HG03575 (cell line): Measurements from ENCODE around the gene BPIFB2.

Source experiments
- ATAC-seq: cut with Tn5 transposase; IDR thresholded peaks from one replicate; pipeline ENCODE4 v1.9.1; 2021; ENCODE audit not compliant: unreplicated experiment, insufficient number of reproducible peaks, low FRiP score; ENCODE audit errors: extremely low read depth

The BPIFB2 gene

DNA sequence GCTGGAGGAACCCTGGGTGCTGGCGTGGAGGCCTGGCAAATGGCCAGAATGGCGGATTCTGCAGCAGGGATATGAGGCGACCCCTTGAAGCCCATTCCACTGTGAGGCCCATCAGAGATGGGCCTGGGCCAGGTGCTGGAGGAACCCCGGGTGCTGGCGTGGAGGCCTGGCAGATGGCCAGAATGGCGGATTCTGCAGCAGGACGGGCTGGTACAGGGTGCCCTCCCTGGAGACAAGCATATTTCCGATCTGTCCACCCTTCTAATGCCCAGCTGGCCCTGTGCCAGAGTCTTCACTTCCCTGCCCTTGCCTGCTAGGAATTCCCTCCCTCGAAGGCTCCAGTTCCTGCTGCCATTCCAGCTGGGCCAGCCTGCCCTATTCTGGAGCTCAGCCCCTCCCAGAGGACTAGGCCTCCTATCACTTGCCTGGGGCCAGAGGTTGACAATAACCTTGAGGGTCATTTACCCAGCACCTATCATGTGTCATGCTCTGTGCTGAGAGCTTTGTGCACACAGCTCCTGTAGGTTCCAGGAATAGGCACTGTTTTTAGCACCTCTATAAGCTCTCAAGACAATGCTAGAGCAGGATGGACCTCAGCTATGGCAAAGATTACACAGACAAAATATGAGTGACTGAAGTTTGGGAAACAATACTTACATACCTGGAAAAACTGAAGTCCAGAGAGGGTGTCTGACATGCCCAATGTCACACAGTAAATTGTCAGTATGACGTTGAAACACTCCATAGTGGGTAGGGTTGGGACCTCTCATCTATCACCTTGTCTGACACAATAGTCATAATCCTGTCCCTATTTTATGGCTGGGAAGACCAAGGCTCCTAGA is 24.7 kb upstream of the BPIFB2 start:
- no peak for ATAC-seq

DNA sequence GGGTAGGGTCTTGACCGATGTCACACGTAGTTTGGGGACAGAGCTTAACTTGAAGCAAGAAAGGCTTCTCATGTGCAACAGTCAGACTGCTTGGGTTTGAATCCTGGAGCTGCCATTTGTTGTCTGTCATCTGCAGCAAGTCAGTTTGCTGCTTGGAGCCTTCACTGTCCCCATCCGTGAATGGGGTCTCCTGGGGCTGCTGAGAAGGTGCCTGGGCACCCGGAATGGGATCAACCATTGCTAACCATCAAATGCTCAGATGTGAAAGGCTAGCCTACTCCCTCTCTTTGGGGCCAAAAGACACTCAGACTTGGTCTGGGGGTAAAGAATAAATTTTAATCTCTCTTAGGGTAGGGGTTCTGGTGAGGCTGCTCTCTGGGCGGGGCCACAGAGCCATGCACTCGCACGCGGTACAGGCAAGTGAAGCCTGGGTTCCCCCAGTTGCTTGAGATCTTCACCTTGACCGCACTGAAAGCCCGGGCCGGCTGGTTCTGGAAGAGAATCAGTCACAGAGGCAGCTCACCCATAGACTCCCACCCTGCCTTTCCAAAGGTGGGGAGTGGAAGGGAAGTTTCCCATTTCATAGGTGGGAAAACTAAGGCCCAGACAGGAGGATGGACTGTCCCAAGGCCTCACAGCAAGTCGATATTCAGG is 23.9 kb upstream of the BPIFB2 start:
- no peak for ATAC-seq

DNA sequence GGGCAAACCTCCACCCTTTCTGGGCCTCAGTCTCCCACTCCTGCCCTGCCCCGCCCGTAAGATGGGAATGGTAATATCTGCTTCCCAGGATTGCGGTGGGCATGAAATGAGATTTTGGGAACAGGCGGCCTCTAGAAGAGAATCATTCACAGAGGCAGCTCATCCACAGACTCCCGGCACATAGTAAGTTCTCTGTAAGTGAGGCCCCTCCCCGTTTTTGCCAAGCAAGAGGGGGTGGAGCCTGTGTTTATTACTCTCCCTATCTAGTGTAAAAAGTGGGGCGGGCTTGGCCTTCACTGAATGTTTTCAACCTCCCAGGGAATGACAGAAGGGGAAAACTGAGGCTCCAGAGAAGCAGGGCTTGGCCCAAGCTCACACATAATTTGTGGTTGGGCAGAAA is 23.3 kb upstream of the BPIFB2 start:
- no peak for ATAC-seq

DNA sequence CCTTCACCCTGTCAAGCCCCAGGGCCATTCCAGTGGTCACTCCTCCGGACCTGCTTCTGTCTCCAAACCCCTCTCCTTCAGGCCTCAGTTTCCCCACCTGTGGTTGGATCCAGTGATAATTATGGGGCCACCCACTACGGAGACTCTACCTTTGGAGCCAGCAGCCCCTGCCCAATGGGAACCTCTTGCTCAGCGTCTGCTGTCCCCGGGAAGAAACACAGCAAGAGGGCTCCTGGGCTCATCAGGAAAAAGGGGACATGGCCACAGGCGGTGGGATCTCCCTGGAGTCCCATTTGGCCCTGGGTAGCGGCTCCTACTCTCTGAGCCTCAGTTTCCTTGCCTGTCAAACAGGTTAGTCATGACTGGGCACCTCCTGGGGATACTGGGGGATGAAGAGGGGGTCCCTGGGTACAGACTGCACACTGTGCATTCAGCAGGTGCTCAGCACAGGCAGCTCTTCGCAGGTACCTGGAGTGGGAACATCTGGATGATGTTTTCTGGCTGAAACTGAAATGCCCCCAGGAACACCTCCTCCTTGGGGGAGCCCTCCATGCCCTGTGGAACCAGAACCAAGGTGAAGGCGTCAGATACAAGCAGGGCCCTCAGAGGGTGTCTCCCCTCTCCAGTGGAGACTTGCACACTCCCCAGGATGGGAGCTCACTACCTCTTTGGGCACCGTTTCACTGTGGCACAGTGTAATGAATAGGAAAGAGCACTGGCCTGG is 22.7 kb upstream of the BPIFB2 start:
- ATAC-seq, result no peak

DNA sequence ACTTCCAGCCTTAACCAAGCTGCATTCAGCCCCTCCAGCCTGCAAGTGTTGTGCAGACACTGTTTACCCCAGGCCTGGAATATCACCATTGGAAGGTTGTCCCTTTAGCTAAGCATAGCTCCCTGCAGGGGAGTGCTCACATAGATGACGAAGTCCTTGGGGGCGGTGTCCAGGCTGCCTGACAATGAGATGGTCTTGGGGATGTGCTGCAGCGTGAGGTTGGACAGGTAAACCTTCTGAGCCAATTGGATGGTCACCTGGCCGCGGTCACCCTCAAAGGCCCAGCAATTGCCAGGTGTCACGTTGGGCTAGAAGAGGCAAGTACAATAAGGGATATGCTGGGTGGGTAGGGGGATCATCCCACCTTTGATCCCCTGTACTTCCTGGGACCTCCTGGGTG is 21.9 kb upstream of the BPIFB2 start:
- ATAC-seq, result no peak

DNA sequence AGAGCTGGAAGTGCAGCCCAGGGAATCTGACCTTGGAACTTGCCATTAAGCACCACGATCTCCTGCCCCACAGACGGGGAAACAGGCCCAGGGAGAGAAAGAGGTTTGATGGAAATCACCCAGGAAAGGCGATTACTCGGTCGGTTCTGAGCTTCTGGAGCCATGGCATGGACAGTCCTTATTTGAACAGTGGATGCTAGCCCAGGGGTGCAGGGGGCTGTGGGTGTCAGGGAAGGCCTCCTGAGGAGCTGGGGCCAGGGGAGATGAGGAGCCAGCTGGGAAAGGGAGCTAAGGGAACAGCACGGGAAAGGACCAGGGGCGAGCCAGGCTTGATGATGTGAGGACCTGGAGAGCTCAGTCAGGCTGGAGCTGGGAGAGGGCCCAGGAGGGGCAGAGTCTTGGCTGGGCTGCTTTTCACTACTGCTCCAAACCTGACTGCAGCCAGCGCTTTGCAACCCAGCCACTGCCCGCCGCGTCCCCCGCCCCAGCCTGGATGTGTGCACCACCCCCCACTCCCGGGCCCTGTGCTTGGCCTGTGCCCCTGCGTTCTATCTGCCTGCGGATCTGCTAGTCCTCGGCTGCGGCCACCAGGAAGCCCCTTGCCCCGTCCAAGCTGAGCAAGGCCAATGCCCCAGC is 21.1 kb upstream of the BPIFB2 start:
- no peak for ATAC-seq

DNA sequence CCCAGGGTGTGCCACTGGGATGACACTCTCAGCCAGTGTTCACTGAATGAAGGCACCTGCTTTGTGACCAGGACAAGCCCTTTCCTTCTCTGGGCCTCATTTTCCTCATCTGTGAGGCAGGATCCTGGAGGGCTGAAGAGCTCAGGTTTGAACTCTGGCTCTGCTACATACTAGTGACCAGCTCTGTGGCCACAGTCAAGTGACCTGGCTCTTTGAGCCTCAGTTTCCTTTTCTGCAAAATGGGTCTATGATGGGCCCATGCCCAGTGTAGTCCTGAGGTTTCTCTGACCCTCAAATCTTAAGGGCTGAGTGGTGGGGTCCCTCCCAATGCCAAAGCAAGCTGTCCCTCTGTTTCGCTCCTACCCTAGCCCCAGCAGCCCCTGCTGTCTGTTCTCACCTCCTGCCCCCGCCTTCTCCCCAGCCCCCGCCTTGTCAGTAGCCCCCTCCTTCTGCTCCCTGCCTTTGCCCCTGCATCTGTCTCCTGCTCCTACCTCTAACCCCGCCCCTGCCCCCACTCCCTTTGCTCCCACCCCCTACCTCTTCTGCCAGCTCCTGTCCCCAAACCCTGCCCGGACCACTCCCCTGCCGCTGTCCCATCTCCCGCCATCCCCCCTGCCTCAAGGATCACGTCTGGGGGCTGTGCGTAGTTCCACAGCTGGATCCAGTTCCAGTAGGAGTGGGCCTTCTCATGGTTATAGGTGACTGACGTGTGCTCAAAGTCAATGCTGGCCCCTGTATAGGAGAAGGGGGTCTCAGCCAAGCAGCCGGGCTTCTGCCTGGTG is 20.3 kb upstream of the BPIFB2 start:
- no peak for ATAC-seq

DNA sequence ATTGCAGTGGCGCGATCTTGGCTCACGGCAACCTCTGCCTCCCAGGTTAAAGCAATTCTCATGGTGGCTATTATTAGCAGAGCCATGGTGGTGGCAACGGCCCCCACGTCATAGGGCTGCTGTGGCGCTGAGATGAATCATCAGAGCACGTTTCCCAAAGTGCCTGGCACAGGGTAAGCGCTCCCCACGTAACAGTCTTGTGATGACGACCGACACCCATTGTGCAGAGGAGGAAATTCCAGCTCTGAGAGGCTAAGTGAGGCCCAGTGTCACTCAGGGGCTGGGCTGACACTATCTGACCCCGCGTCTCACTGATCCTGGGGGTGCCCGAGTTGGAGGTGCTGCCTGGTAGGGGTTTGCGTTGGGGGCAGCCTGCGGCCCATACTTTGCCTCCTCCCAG is 19.5 kb upstream of the BPIFB2 start:
- ATAC-seq, result no peak

DNA sequence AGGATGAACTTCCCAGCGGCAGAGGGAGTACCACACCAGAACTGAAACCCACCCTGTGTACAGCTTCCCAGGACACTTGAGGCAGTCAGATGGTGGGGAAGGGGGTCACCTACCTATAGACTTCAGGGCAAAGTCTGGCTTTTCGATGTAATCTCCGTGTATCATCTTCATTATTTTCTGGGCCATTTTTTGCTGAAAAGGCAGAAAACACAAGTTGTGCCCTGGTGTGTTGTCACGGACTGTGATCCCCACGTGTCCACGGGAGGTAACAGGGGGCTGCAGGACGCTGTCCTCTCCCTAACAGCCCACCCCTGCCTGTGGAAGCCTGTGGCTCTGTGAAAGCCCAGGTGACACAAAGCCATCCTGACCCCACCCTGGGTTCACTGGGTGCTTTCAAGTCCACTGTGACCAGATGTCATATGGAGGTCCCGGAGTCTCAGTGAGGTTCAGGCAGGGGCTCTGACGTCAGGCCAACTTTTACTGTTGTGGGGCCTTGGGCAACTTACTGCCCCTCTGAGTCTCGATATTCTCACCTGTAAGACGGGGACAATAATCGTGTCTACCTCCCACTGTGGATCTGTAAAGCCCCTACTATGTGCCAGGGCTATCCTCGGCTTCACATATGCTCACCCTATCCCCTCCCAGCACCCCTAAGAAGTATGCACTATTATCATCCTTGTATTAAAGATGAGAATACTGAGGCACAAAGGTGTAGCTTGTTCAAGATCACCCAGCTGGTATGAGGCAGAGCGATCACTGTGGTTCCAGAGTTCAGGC is 17.8 kb upstream of the BPIFB2 start:
- no peak for ATAC-seq

DNA sequence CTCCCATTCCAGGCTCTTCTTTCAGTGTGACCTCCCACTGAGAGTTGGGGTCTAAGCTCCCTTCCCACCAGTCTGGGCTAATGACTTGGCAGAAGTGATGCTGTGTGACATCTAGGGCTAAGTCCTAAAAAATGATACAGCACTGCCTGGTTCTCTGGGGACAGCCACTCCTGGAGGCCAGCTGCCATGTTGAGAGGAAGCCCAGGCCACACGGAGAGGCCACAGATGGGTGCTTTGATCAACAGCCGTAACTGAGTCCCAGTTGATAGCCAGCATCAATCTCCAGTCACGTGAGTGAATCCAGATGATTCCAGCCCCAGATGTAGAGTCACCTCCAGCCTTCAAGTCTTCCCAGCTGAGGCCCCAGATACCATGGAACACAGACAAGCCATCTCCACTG is 17.1 kb upstream of the BPIFB2 start:
- ATAC-seq, result no peak

DNA sequence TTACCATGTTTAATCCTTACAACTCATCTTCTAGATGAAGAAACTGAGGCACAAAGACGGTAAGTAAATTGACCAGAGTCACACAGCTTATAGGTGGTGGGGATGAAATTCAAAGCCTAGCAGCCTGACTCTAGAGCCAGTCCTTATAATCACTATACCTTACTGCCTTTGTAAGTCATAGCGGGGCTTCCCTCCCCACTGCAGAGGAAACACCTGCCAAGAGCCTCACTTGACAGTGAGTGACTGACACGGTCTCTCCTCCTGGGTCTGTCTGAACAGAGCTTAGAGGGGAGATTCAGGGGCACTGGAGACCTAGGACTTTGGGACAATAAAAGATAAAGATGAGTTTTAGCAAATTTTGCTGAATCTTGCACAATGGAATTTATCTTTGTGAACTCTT is 16.1 kb upstream of the BPIFB2 start:
- ATAC-seq, result no peak

DNA sequence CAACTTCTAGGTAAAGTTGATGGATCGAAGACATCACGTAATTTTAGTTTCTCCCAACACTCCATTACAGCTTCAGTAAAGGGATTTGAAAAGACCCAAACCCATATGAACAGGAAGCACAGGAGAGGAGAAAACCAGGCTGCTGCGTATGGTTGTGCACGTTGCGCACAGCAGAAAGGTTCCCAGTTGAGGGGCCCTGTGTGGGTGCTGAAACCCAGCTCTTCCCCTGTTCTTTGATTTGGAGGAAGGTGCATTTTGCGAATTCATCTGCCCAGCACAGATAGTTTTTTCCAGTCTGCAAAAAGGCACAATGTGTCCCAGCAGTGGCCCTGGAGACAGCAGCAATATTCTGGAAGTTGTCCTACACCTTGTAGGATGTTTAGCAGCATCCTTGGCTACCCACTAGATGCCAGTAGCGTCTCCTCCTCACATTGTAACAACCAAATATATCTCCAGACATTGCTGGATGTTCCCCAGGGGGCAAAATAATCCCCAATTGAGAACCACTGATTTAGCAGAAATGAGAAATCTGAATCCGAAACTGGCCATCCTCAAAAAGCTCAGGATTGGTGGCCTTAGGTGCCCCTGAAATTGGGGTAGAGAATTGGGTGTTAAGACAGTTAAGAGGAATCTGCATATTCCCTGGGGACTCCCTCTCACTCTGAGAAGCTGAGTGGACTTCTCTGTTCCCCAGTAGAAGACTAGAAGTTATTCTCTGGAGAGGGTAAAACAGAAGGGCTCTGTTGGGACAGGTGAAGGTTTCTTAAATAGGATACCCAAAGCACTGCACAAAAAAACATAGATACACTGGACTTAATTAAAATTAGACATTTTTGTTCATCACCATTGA is 15.5 kb upstream of the BPIFB2 start:
- ATAC-seq, result no peak

DNA sequence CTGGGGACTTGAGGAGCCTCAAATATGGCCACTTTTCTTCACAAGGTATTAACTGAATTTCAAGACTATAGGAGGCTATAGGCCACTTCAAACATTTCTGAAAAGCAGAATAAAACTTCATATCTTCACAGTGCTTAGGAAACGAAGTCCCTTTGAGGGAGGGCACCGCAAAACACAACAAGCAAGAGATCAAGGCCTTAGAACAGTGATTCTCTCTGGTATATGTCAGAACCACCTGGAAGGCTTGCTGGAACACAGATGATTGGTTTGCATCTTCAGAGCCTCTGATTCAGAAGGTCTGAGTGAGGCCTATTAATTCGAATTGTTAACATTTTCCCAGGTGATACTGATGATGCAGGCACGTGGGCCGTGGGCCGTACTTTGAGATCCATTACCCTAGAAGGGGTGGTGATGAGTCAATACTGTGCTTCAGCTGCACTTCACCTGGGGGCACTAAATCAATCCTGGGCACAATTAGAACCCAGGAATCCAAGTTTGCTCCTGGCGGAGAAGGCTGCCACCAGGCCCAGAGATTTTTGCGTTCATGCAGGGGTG is 13.9 kb upstream of the BPIFB2 start:
- ATAC-seq, result no peak

DNA sequence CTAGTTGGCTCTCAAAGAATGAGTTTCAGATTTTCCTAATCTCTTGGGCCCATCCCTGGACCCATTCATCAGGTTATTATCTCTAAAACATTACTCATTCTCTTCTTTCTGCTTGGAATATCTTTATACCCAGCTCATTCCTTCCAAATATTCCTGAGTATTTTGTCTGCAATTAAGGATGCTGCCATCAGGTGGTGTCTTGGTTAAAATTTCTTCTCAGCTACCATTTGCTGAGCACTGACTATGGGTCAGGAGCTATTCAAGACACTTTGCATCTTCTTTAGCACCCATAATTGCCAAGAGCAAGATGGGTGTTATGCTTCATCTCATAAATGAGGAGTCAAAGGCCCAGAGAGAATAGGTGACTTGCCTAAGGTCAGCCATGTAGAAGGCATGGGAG is 11.7 kb upstream of the BPIFB2 start:
- no peak for ATAC-seq

DNA sequence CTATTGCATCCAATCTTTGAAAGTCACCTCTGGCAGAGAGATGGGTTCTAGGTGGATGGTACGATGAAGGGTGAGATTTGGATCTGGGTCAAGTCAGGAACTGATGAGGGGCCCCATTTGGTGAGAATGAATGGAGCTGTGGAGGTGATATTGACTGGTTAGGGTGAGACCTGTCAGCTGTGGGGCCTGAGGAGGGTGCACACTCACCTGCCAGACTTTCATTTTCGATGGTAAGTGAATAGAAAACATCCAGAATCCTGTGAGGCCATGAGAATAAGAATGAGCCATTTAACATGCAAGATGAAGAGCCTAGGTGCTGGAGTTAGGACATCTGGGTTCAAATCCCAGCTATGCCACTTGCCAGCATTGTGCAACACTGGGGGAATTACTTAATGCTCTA is 10.1 kb upstream of the BPIFB2 start:
- ATAC-seq, result no peak

DNA sequence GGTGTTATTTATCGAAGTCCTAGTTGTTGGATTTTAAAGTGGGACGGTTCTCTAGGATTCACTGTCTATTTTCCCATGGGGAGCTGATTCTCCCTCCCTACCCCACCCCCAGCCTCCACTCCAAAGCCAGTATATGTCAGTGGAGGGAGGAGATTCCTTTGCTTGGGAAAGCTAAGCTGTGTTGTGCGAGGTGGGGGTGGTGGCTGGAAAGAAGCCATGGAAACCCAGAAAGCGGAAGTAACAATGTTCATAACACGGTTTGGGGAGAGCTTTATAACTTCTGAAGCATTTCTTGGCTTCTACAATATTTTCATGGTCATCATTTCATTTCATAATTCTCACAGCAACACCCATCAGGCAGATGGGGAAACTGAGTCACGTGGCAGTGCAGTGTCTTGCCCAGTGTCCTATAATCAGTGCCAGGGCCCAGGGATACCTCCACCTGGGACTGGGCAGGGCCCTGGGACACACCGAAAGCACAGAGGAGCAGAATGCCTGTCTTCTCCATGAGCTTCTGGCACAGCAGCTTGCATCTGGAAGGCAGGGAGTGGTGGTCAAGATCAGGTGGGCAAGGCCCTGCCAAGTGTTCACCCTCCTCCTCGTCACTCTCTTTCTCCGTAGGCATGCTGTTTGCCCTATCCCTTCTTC is 7.8 kb upstream of the BPIFB2 start:
- no peak for ATAC-seq
